HG03520 (cell line): ENCODE measurements around the gene COPE.
"Not testable (repeated sequence)": the region's sequence is repeated elsewhere in the genome, so short reads cannot be mapped to it uniquely, and the experiment has no call there.

Experiments
- ATAC-seq: cut with Tn5 transposase; IDR thresholded peaks from one replicate; pipeline ENCODE4 v1.9.1; 2021; ENCODE audit warnings: mild to moderate bottlenecking, moderate library complexity; ENCODE audit not compliant: unreplicated experiment

COPE gene

GRCh38 chr19:18940769-18941627 is 21.8 kb upstream of the COPE start, which contains the start of gene HOMER3:
TSS of gene HOMER3 (minus strand) at chr19:18941217. CDS start at chr19:18938982, 2,235 bp downstream.
- ATAC-seq = no peak

GRCh38 chr19:18939922-18940768 is 21.0 kb upstream of the COPE start:
- no peak for ATAC-seq

- ATAC-seq = no peak
Measured at GRCh38 chr19:18939163-18939562, 20.0 kb upstream of the COPE start.

GRCh38 chr19:18933297-18933696 is 14.1 kb upstream of the COPE start:
- ATAC-seq = no peak

- no peak for ATAC-seq
Measured at GRCh38 chr19:18932216-18932841, 13.1 kb upstream of the COPE start.

GRCh38 chr19:18931316-18932162 is 12.4 kb upstream of the COPE start:
- no peak for ATAC-seq

GRCh38 chr19:18929311-18929710 is 10.1 kb upstream of the COPE start:
- ATAC-seq = no peak

GRCh38 chr19:18928018-18928805 is 9.0 kb upstream of the COPE start:
- ATAC-seq = no peak

- no peak for ATAC-seq
Measured at GRCh38 chr19:18924684-18925213, 5.6 kb upstream of the COPE start.

GRCh38 chr19:18922228-18922985 is 3.2 kb upstream of the COPE start:
- no peak for ATAC-seq

- ATAC-seq = no peak
Measured at GRCh38 chr19:18921593-18921992, 2.4 kb upstream of the COPE start.

- no peak for ATAC-seq
Measured at GRCh38 chr19:18920400-18920799, 1.2 kb upstream of the COPE start.

GRCh38 chr19:18919900-18920214 is 670 bp upstream of the COPE start:
- no peak for ATAC-seq

GRCh38 chr19:18917593-18917992 is 1.6 kb downstream of the COPE start:
- ATAC-seq = not testable (repeated sequence)

- no peak for ATAC-seq
Measured at GRCh38 chr19:18915639-18916038, 3.5 kb downstream of the COPE start.

GRCh38 chr19:18913466-18913865 is 5.7 kb downstream of the COPE start:
- ATAC-seq = no peak

GRCh38 chr19:18912933-18913332 is 6.3 kb downstream of the COPE start:
- no peak for ATAC-seq

GRCh38 chr19:18910801-18911436 is 8.3 kb downstream of the COPE start:
- no peak for ATAC-seq
